Lower lobe of right lung (tissue), 2 donors: Measurements from ENCODE around the gene HS3ST6. TPM values are rescaled to one million over a fixed set of nuclear protein-coding genes. Genes with fewer than 3 reads are reported as not detected.
A peak's percentile ranks its signal among the peaks of the same experiment; 100 is the strongest.
"Not testable (repeated sequence)": the region's sequence is repeated elsewhere in the genome, so short reads cannot be mapped to it uniquely, and the experiment has no call there.

Experiments used
- ATAC-seq, 2 donors: fragments of 200-7000 bp; cut with Tn5 transposase; one replicate each; pipeline ENCODE4 v1.9.1; 2020 to 2022; ENCODE audit warnings: mild to moderate bottlenecking in 2 of 2, moderate library complexity in 2 of 2
- DNase-seq: peaks from one replicate; pipeline ENCODE4 v3.0.0-alpha.2; 2020
- H3K27ac ChIP-seq: fragments of 200-600 bp; one replicate; pipeline ENCODE4 v1.8.0; 2022
- H3K27me3 ChIP-seq: fragments of 200-600 bp; one replicate; pipeline ENCODE4 v1.8.0; 2022; ENCODE audit warnings: low read depth
- H3K36me3 ChIP-seq: fragments of 200-600 bp; one replicate; pipeline ENCODE4 v1.8.0; 2022; ENCODE audit warnings: mild to moderate bottlenecking
- H3K4me1 ChIP-seq: fragments of 200-600 bp; one replicate; pipeline ENCODE4 v1.8.0; 2022
- H3K4me3 ChIP-seq: fragments of 200-600 bp; one replicate; pipeline ENCODE4 v1.8.0; 2022; ENCODE audit warnings: mild to moderate bottlenecking
- H3K9me3 ChIP-seq: fragments of 200-600 bp; one replicate; pipeline ENCODE4 v1.8.0; 2022
- intact Hi-C: fragments of 100-400 bp; cut with DNase I; formaldehyde crosslinking; loops from one replicate; pipeline ENCODE4 v1.11.0; 2022
- total RNA-seq: library from RNA; stranded (reverse); fragmentation: NEBNext Ultra II Directional; extraction: Animal tissue kit (Norgen Biotek cat#: 25700); gene quantifications from one replicate; pipeline ENCODE4 v1.2.1, GENCODE V29; 2021
- TF ChIP-seq, protein P1 (sequence below): fragments of 200-600 bp; IDR thresholded peaks from one replicate; pipeline ENCODE4 v1.8.0; 2022; ENCODE audit warnings: antibody characterized with exemption, mild to moderate bottlenecking
- donor health status: DM: no; HTN: yes; CAD: no; lungs with severe emphysema.

The HS3ST6 gene
- total RNA-seq, 1 donor from 2014 or later = 1.3 TPM

DNA sequence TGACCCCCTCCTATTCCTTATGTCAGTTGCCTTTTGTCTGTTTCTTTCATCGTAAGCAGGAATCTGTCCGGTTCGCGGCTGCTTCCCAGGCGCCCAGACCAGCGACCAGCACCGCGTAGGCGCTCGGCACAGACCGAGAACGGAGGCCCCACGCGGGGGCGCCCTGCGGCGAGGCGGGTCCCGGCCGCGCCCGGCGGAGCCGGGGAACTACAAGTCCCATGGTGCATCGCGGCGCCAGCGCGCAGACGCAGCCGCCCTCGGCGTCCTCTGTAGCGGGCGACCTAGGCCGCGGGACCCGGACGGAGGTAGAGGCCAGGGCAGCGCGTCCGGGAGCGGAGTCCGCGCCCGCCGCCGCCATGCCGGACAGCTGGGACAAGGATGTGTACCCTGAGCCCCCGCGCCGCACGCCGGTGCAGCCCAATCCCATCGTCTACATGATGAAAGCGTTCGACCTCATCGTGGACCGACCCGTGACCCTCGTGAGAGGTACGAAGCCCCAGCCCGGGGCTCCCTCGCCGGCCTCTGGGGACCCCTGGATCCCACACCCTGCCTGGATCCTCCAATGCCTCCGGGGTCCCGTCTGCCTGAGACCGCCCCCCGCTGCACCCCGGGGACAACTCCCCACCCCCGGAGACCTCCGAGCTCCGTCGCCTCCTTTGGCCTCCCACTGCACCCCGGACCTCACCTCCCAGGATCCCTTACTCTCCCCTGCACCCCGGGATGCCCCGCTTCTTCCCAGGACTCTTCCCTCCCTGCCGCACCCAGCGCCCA is 41.2 kb upstream of the HS3ST6 start, which contains the start of gene NDUFB10:
TSS of gene NDUFB10 (plus strand) at position 270 of the 771 bp plus-strand sequence. CDS start at position 357, 87 bp downstream.
- Histone ChIP-seq H3K36me3 (peaks cover 26% of the 10 kb centered on the region), H3K4me3 (peak within 1 kb of the TSS; percentile 96), H3K27ac (peak within 1 kb of the TSS; percentile 92), H3K27me3 (no peaks in the 10 kb centered on the region), H3K9me3 (no peaks in the 10 kb centered on the region), H3K4me1 (peaks cover 35% of the 10 kb centered on the region)
- TF ChIP-seq, protein P1, sequence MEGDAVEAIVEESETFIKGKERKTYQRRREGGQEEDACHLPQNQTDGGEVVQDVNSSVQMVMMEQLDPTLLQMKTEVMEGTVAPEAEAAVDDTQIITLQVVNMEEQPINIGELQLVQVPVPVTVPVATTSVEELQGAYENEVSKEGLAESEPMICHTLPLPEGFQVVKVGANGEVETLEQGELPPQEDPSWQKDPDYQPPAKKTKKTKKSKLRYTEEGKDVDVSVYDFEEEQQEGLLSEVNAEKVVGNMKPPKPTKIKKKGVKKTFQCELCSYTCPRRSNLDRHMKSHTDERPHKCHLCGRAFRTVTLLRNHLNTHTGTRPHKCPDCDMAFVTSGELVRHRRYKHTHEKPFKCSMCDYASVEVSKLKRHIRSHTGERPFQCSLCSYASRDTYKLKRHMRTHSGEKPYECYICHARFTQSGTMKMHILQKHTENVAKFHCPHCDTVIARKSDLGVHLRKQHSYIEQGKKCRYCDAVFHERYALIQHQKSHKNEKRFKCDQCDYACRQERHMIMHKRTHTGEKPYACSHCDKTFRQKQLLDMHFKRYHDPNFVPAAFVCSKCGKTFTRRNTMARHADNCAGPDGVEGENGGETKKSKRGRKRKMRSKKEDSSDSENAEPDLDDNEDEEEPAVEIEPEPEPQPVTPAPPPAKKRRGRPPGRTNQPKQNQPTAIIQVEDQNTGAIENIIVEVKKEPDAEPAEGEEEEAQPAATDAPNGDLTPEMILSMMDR = peak; percentile 81
- DNase-seq (peak; percentile 95), ATAC-seq (peak; percentile 96 to 97)
- intact Hi-C loops = no loop called here

DNA sequence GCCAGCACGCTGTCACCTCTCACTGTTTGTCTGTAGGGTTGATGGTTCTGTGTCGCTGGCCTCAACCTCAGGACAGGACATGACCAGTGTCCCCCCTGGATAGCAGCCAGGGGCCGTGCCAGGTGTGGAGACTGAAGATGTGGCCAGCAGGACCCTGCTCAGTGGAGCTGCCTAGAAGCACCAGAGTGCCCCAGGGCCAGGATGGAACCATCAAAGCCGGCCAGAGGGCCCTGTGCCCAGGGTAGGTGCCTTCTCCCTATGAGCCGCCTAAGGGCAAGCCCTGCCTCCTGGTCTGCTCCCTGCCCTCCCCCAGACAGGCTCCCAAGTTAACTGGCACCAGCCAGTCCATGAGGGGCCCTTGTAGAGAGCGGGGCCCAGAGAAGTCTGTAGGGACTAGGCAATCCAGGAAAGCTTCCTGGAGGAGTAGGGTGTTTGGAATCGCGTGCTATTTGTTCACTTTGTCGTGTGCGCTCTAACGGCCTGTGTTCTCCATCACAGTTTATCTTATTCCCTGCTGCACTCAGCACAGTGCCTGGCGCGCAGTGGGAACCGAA is 40.6 kb upstream of the HS3ST6 start:
- TF ChIP-seq, protein P1 = no peak
- peak; percentile 56 for DNase-seq
- intact Hi-C loops = no loop called here
- no peaks in the 10 kb centered on the region for H3K9me3 ChIP-seq
- H3K27me3 ChIP-seq = no peaks in the 10 kb centered on the region
- H3K36me3 ChIP-seq = peaks cover 26% of the 10 kb centered on the region
- peaks cover 32% of the 10 kb centered on the region for H3K4me1 ChIP-seq
- H3K4me3 ChIP-seq = peak overlapping the region; percentile 96
- ATAC-seq = peak; percentile 4 to 18
- peak overlapping the region; percentile 92 for H3K27ac ChIP-seq

DNA sequence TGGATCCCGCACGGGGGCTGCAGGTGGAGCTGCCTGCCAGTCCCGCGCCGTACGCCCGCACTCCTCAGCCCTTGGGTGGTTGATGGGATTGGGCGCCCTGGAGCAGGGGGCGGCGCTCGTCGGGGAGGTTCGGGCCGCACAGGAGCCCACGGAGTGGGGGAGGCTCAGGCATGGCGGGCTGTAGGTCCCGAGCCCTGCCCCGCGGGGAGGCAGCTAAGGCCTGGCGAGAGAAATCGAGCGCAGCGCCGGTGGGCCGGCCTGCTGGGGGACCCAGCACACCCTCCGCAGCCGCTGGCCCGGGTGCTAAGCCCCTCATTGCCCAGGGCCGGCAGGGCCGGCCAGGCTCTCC is 39.9 kb upstream of the HS3ST6 start:
- H3K27me3 ChIP-seq, H3K27ac ChIP-seq, intact Hi-C loops, ATAC-seq, H3K4me3 ChIP-seq, H3K9me3 ChIP-seq: not testable (repeated sequence)
- Histone ChIP-seq H3K36me3 (peaks cover 22% of the 10 kb centered on the region), H3K4me1 (peaks cover 25% of the 10 kb centered on the region)
- DNase-seq = peak; percentile 42

DNA sequence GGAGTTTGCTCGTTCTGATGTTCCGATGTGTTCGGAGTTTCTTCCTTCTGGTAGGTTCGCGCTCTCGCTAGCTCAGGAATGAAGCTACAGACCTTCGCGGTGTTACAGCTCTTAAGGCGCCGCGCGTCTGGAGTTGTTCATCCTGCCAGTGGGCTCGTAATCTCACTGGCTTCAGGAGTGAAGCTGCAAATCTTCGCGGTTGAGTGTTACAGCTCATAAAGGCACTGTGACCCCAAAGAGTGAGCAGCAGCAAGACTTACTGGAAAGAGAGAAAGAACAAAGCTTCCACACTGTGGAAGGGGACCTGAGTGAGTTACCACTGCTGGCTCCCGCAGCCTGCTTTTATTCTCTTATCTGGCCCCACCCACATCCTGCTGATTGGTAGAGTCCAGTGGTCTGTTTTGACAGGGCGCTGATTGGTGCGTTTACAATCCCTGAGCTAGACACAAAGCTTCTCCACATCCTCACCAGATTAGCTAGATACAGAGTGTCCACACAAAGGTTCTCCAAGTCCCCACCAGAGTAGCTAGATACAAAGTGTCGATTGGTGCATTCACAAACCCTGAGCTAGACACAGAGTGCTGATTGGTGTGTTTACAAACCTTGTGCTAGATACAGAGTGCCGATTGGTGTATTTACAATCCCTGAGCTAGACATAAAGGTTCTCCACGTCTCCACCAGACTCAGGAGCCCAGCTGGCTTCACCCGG is 39.4 kb upstream of the HS3ST6 start:
- H3K27me3 ChIP-seq, H3K4me3 ChIP-seq, H3K27ac ChIP-seq, intact Hi-C loops, ATAC-seq, DNase-seq, H3K9me3 ChIP-seq: not testable (repeated sequence)
- peaks cover 17% of the 10 kb centered on the region for H3K36me3 ChIP-seq
- peaks cover 21% of the 10 kb centered on the region for H3K4me1 ChIP-seq

- DNase-seq = peak; percentile 43
- ATAC-seq = peak in 1 of 2 donors; percentile 11
These were observed 35.5 kb upstream of the HS3ST6 start for GRCh38 chr16:1953734-1954133.

DNA sequence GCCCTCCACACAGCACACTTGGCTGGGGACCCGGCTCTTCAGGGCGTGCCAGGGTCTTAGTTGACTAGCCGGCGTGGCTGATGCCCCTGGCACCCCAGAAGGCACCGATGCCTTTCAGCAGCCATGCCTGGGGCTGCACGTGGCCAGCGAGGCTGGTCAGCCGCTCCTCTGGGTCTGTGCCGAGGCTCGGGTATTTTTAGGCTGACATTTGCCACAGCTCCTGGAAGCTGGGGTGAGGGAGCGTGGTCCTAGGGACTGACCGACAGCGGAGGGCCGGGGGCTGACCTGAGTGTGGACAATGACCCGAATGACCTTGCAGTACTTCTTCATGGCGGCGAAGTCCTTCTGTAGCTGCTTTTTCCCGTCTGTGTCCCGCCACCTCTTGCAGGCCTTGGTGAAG is 32.3 kb upstream of the HS3ST6 start:
- intact Hi-C loops = no loop called here
- TF ChIP-seq, protein P1 = no peak
- Histone ChIP-seq H3K9me3 (no peaks in the 10 kb centered on the region), H3K27ac (no peak overlapping the region), H3K4me3 (no peak overlapping the region), H3K27me3 (no peaks in the 10 kb centered on the region), H3K4me1 (no peaks in the 10 kb centered on the region), H3K36me3 (no peaks in the 10 kb centered on the region)
- DNase-seq (peak; percentile 20), ATAC-seq (no peak)

More at GRCh38 chr16:1953734-1954133, 35.5 kb upstream of the HS3ST6 start:
- Histone ChIP-seq H3K9me3 (no peaks in the 10 kb centered on the region), H3K27me3 (no peaks in the 10 kb centered on the region), H3K4me1 (peaks cover 1% of the 10 kb centered on the region), H3K36me3 (no peaks in the 10 kb centered on the region), H3K27ac (no peak overlapping the region), H3K4me3 (no peak overlapping the region)
- intact Hi-C loops = no loop called here
- TF ChIP-seq, protein P1 = no peak
